NOMO-1 treated with dmso at 0.1 percent for 144 hours (cell line): Measurements from ENCODE around the gene CPA4.
"Not testable (repeated sequence)": the region's sequence is repeated elsewhere in the genome, so short reads cannot be mapped to it uniquely, and the experiment has no call there.

Experiments used
- DNase-seq: peaks from one replicate; lab custom pipeline; 2025; ENCODE audit not compliant: unreplicated experiment; lab: John Stamatoyannopoulos, UW

The CPA4 gene

GRCh38 chr7:130301501-130302020 lies 8.6 kb downstream of the CPA4 start:
- DNase-seq: no peak

- no peak for DNase-seq
Measured at GRCh38 chr7:130302649-130303048, 9.7 kb downstream of the CPA4 start.

- DNase-seq: no peak
Measured at GRCh38 chr7:130303127-130303526, 10.2 kb downstream of the CPA4 start.

GRCh38 chr7:130303551-130303950 lies 10.6 kb downstream of the CPA4 start:
- no peak for DNase-seq

- no peak for DNase-seq
Measured at GRCh38 chr7:130303982-130304381, 11.0 kb downstream of the CPA4 start.

- no peak for DNase-seq
Measured at GRCh38 chr7:130304878-130305277, 11.9 kb downstream of the CPA4 start.

GRCh38 chr7:130305433-130306042 lies 12.6 kb downstream of the CPA4 start:
- no peak for DNase-seq

- DNase-seq: no peak
Measured at GRCh38 chr7:130309986-130310385, 17.0 kb downstream of the CPA4 start.

GRCh38 chr7:130314305-130314704 lies 21.3 kb downstream of the CPA4 start:
- no peak for DNase-seq

GRCh38 chr7:130319541-130319940 lies 26.6 kb downstream of the CPA4 start:
- no peak for DNase-seq

- DNase-seq: not testable (repeated sequence)
Measured at GRCh38 chr7:130321542-130322229, 28.7 kb downstream of the CPA4 start.

GRCh38 chr7:130322615-130323014 lies 29.7 kb downstream of the CPA4 start:
- no peak for DNase-seq

- no peak for DNase-seq
Measured at GRCh38 chr7:130324306-130324943, 31.5 kb downstream of the CPA4 start.

- no peak for DNase-seq
Measured at GRCh38 chr7:130329681-130330080, 36.7 kb downstream of the CPA4 start.

GRCh38 chr7:130332259-130333053 lies 39.5 kb downstream of the CPA4 start:
- DNase-seq: no peak

GRCh38 chr7:130333832-130334231 lies 40.9 kb downstream of the CPA4 start:
- no peak for DNase-seq

GRCh38 chr7:130334274-130334673 lies 41.3 kb downstream of the CPA4 start:
- DNase-seq: no peak

- DNase-seq: no peak
Measured at GRCh38 chr7:130337410-130337971, 44.5 kb downstream of the CPA4 start.

GRCh38 chr7:130338233-130338632 lies 45.3 kb downstream of the CPA4 start:
- DNase-seq: no peak

- no peak for DNase-seq
Measured at GRCh38 chr7:130341882-130342281, 48.9 kb downstream of the CPA4 start.
